HEK293 (cell line): Measurements from ENCODE around the gene ZIC4.

ENCODE experiments used
- CTCF ChIP-seq: fragments of 450-650 bp; formaldehyde crosslinking; IDR thresholded peaks from 2 replicates; pipeline ENCODE4 v1.5.1; 2016; ENCODE audit warnings: missing biosample characterization, missing genetic modification characterization
- INSM2 ChIP-seq: fragments of 450-650 bp; formaldehyde crosslinking; IDR thresholded peaks from 2 replicates; pipeline ENCODE4 v1.5.1; 2016; ENCODE audit warnings: missing biosample characterization, missing genetic modification characterization
- MEIS1 ChIP-seq: sonication (generic); formaldehyde crosslinking; IDR thresholded peaks from 2 replicates; pipeline ENCODE4 v1.8.1; 2022; ENCODE audit warnings: missing genetic modification reagents, mild to moderate bottlenecking, borderline replicate concordance
- MZF1 ChIP-seq: fragments of 450-650 bp; formaldehyde crosslinking; IDR thresholded peaks from 2 replicates; pipeline ENCODE4 v1.5.1; 2017; ENCODE audit warnings: missing biosample characterization, missing genetic modification characterization, borderline replicate concordance
- REST ChIP-seq: fragments of 450-650 bp; formaldehyde crosslinking; IDR thresholded peaks from 2 replicates; pipeline ENCODE4 v1.5.1; 2016; ENCODE audit warnings: missing biosample characterization, missing genetic modification characterization
- YY1 ChIP-seq: fragments of 450-650 bp; formaldehyde crosslinking; IDR thresholded peaks from 2 replicates; pipeline ENCODE4 v1.5.1; 2018; ENCODE audit warnings: missing biosample characterization, missing genetic modification characterization
- ZBTB17 ChIP-seq: fragments of 450-650 bp; formaldehyde crosslinking; IDR thresholded peaks from 2 replicates; pipeline ENCODE4 v1.5.1; 2016; ENCODE audit warnings: missing biosample characterization, missing genetic modification characterization
- ZBTB26 ChIP-seq: fragments of 450-650 bp; formaldehyde crosslinking; optimal IDR thresholded peaks from 2 replicates; pipeline ENCODE3; 2016; ENCODE audit warnings: missing biosample characterization, mild to moderate bottlenecking, missing genetic modification characterization
- ZNF16 ChIP-seq: fragments of 450-650 bp; formaldehyde crosslinking; IDR thresholded peaks from 2 replicates; pipeline ENCODE4 v1.5.1; 2016; ENCODE audit warnings: low read depth, missing biosample characterization, missing genetic modification characterization
- ZNF274 ChIP-seq, 2 experiments: fragments of 200-500 bp in 1 of 2; fragments of 450-650 bp in 1 of 2; sonication (Bioruptor generic) in 1 of 2; formaldehyde crosslinking in 1 of 2; IDR thresholded peaks; 2 replicates each; pipeline versions ENCODE4 v1.5.1 to v1.6.1; 2014 to 2016; ENCODE audit warnings: borderline replicate concordance in 1 of 2, inconsistent platforms in 1 of 2, low read length in 1 of 2, missing biosample characterization in 1 of 2, missing genetic modification characterization in 1 of 2
- ZNF324 ChIP-seq: fragments of 450-650 bp; formaldehyde crosslinking; IDR thresholded peaks from 2 replicates; pipeline ENCODE4 v1.5.1; 2016; ENCODE audit warnings: missing biosample characterization, missing genetic modification characterization
- ZNF510 ChIP-seq: fragments of 450-650 bp; formaldehyde crosslinking; IDR thresholded peaks from 2 replicates; pipeline ENCODE4 v1.5.1; 2018; ENCODE audit warnings: mild to moderate bottlenecking, missing genetic modification characterization, missing biosample characterization; ENCODE audit not compliant: insufficient replicate concordance
- ZNF747 ChIP-seq: fragments of 450-650 bp; formaldehyde crosslinking; IDR thresholded peaks from 2 replicates; pipeline ENCODE4 v1.5.1; 2016; ENCODE audit warnings: missing biosample characterization, missing genetic modification characterization
- ZNF768 ChIP-seq: fragments of 450-650 bp; formaldehyde crosslinking; IDR thresholded peaks from 2 replicates; pipeline ENCODE4 v1.5.1; 2018; ENCODE audit warnings: missing biosample characterization, mild to moderate bottlenecking, missing genetic modification characterization

- no peak for TF ChIP-seq INSM2
- no peak for TF ChIP-seq ZNF747
- no peak for TF ChIP-seq ZNF768 (tag by site-specific recombination)
- TF ChIP-seq CTCF (tag by site-specific recombination) = no peak
- TF ChIP-seq ZNF324 = no peak
- TF ChIP-seq ZBTB26 (tag by site-specific recombination) = no peak
- TF ChIP-seq REST = no peak
- no peak for TF ChIP-seq ZNF16 (tag by site-specific recombination)
- no peak for TF ChIP-seq ZNF510 (tag by site-specific recombination)
- TF ChIP-seq ZNF274 (IDR thresholded peaks at IDR 0.05; ENCODE audit: low read length) = no peak
- TF ChIP-seq ZNF274 (tag by site-specific recombination; IDR thresholded peaks at IDR 0.05; ENCODE audit: borderline replicate concordance) = no peak
- TF ChIP-seq MEIS1 (CRISPR knock-in tag) = no peak
- no peak for TF ChIP-seq YY1 (tag by site-specific recombination)
- TF ChIP-seq MZF1 (tag by site-specific recombination) = no peak
- no peak for TF ChIP-seq ZBTB17 (tag by site-specific recombination)
Measured at GRCh38 chr3:147390589-147391569, 15.5 kb downstream of the ZIC4 start.
